ENCODE measurements around the gene FN3KRP. TPM values are rescaled to one million over a fixed set of nuclear protein-coding genes. Genes with fewer than 3 reads are reported as not detected.
A peak's percentile ranks its signal among the peaks of the same experiment; 100 is the strongest.

Gene FN3KRP
- total and polyA plus RNA-seq, 2 of the 13 experiments (the other 11 are each of a cell fraction or from before 2014, with no cell fraction given): 22.4 to 28.2 TPM

DNA sequence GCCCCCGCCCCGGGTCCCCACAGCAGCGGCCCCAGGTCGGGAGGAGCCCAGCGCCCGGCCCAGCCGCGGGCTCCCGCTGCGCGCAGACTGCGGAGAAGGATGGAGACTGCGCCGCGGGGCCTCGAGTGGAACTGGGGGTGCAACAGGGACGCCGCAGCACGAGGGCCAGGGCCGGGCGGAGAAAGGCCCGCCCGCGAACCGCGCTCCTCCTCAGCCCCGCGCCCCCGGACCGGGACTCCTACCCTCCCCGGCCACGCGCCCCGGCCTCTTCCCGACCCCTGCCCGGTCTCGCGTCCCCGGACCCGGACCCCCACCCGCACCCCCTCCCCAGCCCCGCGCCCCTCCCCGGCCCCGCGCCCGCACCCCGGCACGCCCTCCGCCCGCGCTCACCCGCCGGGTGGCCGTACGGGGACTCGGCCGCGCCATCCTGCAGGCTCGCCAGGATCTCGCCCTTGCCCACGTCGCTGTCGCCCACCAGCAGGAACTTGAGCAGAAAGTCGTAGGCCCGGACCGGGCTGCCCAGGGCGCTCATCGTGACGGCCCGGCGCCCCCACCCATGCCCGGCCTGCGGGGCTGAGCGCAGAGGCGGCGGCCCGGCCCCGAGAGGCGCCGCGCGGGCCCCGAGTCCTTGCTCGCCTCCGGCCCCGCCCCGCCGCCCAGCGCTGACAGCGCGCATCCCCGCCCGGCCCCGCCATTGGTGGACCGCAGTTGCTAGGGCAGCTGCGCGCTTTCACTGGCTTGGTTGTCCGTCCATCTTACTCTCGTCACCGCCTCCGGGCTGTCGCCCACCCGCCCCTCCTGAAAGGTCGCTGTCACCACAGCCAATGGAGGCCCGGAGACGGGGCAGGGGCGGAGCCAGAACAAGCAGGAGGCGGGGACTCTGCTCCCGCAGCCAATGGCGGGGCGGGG lies 18.2 kb upstream of the FN3KRP start, which contains the start of gene RAB40B (continued):
- no peak for TF ChIP-seq ZNF121 (CRISPR knock-in tag; IDR thresholded peaks at IDR 0.05)
- peak; percentile 38; the same call in 1 of the 2 replicates for TF ChIP-seq THAP11 (CRISPR knock-in tag; IDR thresholded peaks at IDR 0.05)
- TF ChIP-seq, protein P1, sequence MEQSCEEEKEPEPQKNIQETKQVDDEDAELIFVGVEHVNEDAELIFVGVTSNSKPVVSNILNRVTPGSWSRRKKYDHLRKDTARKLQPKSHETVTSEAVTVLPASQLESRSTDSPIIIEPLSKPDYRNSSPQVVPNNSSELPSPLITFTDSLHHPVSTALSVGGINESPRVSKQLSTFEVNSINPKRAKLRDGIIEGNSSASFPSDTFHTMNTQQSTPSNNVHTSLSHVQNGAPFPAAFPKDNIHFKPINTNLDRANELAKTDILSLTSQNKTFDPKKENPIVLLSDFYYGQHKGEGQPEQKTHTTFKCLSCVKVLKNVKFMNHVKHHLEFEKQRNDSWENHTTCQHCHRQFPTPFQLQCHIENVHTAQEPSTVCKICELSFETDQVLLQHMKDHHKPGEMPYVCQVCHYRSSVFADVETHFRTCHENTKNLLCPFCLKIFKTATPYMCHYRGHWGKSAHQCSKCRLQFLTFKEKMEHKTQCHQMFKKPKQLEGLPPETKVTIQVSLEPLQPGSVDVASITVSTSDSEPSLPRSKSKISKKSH (CRISPR knock-in tag; IDR thresholded peaks at IDR 0.05; ENCODE audit: borderline replicate concordance): no peak
- no peak for TF ChIP-seq ZNF138 (CRISPR knock-in tag; IDR thresholded peaks at IDR 0.05; ENCODE audit: low read depth)
- peak; percentile 52 for TF ChIP-seq MEIS2 (CRISPR knock-in tag; IDR thresholded peaks at IDR 0.05)

- Histone ChIP-seq H4K20me1 (ENCODE audit: insufficient read depth, low read length) (no peaks in the 10 kb centered on the region), H3K9ac (ENCODE audit: insufficient read depth, low read depth, low read length) (peak overlapping the region; percentile 60), H3K27me3 (ENCODE audit: control insufficient read depth in 1 of 2, insufficient read depth in 2 of 2, low read length in 2 of 2) (peaks cover 0 to 12% of the 10 kb centered on the region in 2 experiments; a peak in 1 of 5 replicates), H3K4me3 (replicated peaks in 1 of 3; ENCODE audit: insufficient read depth in 1 of 3, low read depth in 2 of 3, low read length in 3 of 3) (peak overlapping the region; percentile 58 to 85 (median 82); a peak in 5 of 6 replicates), H3K9me3 (ENCODE audit: low read length) (peaks cover 14% of the 10 kb centered on the region), H3K27ac (ENCODE audit: extremely low read length, insufficient read depth, low read length) (no peak overlapping the region), H3K4me1 (ENCODE audit: insufficient read depth, low read length) (peaks cover 61% of the 10 kb centered on the region), H3K36me3 (replicated peaks in 1 of 2; ENCODE audit: control insufficient read depth in 1 of 2, insufficient read depth in 2 of 2, low read length in 2 of 2) (no peaks in the 10 kb centered on the region), H3K79me2 (ENCODE audit: insufficient read depth, low read length) (no peaks in the 10 kb centered on the region), H2AFZ (ENCODE audit: low read length) (no peak overlapping the region), H3K4me2 (ENCODE audit: low read depth, low read length) (peak overlapping the region; percentile 86)
- ChIA-PET CTCF (ENCODE audit: low intra/inter-chr PET ratio, low total read pairs) (no interaction called here), POLR2A (interaction anchor here (0.8 kb wide), 1 partner anchor 9 kb away, joined by 3 read pairs; no protein-coding TSS in a partner anchor)
- intact Hi-C loops (cut with micrococcal nuclease; ENCODE audit: unreplicated experiment): no loop called here
- 10% methylated on average over 13 of the region's 45 CpGs for WGBS (ENCODE audit: low lambda C conversion rate)
- no TSS peak for BruUV-seq (replicated peaks)
- ATAC-seq (peak; percentile 45), DNase-seq (ENCODE audit: low spot score) (no peak), FAIRE-seq (no peak)
- in situ Hi-C loops (cut with HindIII; ENCODE audit: extremely low pct_ligation_motif_present, low pct_unique_long_range_greater_than_20kb): no loop called here
- TF ChIP-seq TFAP4 (IDR thresholded peaks at IDR 0.05; ENCODE audit: borderline replicate concordance, low read depth) (no peak), ZNF761 (CRISPR knock-in tag; conservative IDR thresholded peaks at IDR 0.05) (no peak), KDM3A (CRISPR knock-in tag; IDR thresholded peaks at IDR 0.05; ENCODE audit: low read depth) (no peak), CBFB (CRISPR knock-in tag; IDR thresholded peaks at IDR 0.05) (peak; percentile 48; the same call in 1 of the 2 replicates), ZNF260 (CRISPR knock-in tag; IDR thresholded peaks at IDR 0.05; ENCODE audit: borderline replicate concordance, low read depth) (no peak), RELA (CRISPR knock-in tag; IDR thresholded peaks at IDR 0.05) (no peak; the same call in 1 of the 2 replicates), ZNF34 (CRISPR knock-in tag; IDR thresholded peaks at IDR 0.05; ENCODE audit: borderline replicate concordance) (no peak), ZNF10 (CRISPR knock-in tag; IDR thresholded peaks at IDR 0.05; ENCODE audit: borderline replicate concordance, low read depth) (no peak), HIC2 (CRISPR knock-in tag; IDR thresholded peaks at IDR 0.05; ENCODE audit: low read depth) (no peak), ZNF547 (CRISPR knock-in tag; IDR thresholded peaks at IDR 0.05) (no peak), TGIF2 (CRISPR knock-in tag; IDR thresholded peaks at IDR 0.05) (no peak)
- TF ChIP-seq, protein P2, sequence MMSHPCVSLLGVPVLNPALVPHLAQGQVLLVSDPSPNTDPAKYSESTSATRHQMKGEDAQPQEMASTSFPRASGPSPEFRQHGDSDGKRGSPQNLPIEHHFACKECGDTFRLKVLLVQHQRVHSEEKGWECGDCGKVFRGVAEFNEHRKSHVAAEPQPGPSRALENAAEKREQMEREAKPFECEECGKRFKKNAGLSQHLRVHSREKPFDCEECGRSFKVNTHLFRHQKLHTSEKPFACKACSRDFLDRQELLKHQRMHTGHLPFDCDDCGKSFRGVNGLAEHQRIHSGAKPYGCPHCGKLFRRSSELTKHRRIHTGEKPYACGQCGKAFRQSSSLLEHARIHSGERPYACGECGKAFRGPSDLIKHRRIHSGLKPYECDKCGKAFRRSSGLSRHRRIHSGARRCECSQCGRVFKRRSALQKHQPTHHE (CRISPR knock-in tag; IDR thresholded peaks at IDR 0.05; ENCODE audit: borderline replicate concordance): no peak
Measured at GRCh38 chr17:82698974-82699442, 17.5 kb upstream of the FN3KRP start.
